Limb (tissue), 2 donors: ENCODE measurements around the gene KIAA1671.
A peak's percentile ranks its signal among the peaks of the same experiment; 100 is the strongest.

Experiments used
- DNase-seq, 2 donors: peaks; one replicate each; pipeline ENCODE4 v3.0.0-alpha.2; 2016; ENCODE audit errors: extremely low spot score in 2 of 2

The KIAA1671 gene

GRCh38 chr22:24952837-24953383 lies 394 bp downstream of the KIAA1671 start:
- DNase-seq = peak in 1 of 2 donors; percentile 40

DNA sequence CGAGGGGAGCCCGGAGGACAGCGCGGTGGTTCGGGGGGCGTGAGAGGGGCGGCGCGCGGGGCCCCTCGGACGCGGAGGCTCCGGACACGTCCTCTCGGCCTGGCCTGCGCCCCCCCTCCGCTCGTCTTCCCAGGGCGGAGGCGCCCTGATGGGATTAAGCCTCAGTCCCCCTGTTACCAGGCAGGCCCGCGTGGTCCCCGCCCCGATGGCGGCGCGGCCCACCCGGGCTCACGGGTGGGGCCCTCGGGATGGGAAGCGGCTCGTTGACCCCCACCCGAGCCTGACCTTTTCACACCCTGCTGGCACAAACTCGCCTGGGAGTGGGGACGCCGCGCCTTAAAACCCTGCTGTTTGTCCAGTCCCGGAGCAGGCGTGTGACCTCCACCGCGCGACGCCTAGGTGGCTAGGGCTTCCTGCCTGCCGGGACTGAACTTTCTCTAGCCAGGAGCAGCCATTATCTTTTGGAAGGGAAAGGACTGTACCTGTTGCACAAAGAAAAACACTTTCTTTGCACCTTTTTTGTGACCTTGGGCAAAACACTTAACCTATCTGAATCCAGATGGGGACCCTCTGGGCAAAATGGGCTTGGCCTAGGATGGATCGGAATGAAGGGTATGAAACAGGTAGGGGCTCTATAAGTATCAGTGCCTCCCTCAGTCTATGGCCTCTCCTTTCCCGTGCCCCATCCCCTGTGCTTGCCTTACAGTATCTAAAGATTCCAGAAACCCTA lies 1.0 kb downstream of the KIAA1671 start:
- peak in 1 of 2 donors; percentile 45 for DNase-seq

GRCh38 chr22:24954114-24954463 lies 1.6 kb downstream of the KIAA1671 start:
- no peak for DNase-seq

DNA sequence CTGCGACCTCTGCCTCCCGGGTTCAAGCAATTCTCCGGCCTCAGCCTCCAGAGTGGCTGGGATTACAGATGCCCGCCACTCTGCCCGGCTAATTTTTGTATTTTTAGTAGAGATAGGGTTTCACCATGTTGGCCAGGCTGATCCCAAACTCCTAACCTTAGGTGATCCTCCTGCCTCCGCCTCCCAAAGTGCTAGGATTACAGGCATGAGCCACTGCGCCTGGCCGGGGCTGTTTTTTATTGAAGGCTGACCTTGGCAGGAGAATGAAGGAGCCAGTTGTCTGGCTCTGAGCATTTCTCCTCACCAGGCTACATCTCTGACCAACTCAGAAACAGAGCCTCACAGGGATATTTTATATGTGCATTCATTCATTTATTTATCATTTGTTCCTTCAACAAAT lies 2.3 kb downstream of the KIAA1671 start:
- no peak for DNase-seq

DNA sequence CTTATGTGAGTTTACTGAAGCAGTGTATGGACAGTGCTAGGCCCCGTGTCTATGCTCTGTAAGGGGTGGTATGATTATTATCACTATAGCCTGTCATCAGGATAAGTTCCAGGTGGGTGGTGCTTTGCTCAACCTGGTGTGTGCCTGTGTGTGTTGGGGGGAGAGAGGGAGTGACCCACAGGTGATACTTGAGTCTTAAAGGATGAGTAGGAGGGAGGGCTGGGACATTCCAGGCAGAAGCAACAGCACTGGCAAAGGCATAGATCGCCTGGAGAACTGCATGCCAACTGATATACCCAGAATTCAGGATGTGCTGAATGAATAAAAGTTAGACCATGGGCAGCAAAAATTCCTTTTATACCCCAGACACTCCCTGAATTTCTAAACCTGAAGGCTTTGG lies 4.5 kb downstream of the KIAA1671 start:
- DNase-seq = no peak

GRCh38 chr22:24961217-24961844 lies 8.8 kb downstream of the KIAA1671 start:
- no peak for DNase-seq

DNA sequence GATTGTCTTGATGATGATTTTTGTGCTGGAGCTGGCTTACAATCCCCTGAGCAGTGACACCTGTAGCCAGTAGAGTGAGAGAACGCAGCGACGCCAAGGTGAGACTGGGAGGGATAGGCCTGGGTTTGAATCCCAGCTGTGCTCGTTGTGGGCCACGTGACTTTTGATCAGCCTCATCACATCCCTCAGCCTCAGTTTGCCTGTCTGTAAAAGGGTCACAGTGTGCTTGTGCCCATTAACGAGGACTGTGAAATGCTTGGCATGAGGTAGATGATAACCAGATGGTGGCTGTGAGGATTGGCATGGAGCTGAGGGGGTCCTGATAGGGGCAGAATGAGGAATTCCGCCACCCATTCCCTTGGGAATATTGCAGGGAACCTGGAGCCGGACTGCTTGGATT lies 9.6 kb downstream of the KIAA1671 start:
- DNase-seq = no peak

GRCh38 chr22:24962835-24963234 lies 10.3 kb downstream of the KIAA1671 start:
- no peak for DNase-seq

- DNase-seq = no peak
Observed at GRCh38 chr22:24964441-24964840, 11.9 kb downstream of the KIAA1671 start.

- no peak for DNase-seq
Observed at GRCh38 chr22:24965822-24966626, 13.5 kb downstream of the KIAA1671 start.

DNA sequence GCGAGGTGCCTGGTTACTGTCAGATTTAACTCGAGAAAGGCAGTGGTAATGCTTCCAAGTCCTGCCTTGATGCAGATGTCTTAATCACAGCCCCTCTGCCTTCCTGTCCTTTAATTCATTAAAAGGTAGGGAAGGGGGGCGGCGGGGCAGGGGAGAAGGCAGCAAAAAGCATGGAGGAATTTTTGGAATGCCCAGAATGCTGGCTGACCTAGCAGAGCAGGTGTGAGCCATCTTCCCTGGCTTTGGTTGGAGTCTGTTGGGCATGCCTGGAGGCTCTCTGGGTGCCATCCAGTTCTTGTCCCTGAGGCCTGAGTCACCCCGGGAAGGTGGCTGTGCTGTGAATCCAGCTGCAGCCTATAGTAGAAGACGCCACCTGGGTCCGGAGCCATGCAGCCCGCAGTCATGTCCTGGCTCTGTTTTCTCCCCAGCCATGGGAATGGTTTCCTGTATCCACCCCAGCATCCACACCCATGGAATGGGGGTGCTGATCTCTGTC lies 15.6 kb downstream of the KIAA1671 start:
- no peak for DNase-seq

- no peak for DNase-seq
Observed at GRCh38 chr22:24969560-24970301, 17.2 kb downstream of the KIAA1671 start.

GRCh38 chr22:24972369-24972768 lies 19.9 kb downstream of the KIAA1671 start:
- DNase-seq = no peak

- DNase-seq = no peak
Observed at GRCh38 chr22:24973872-24974271, 21.4 kb downstream of the KIAA1671 start.

- DNase-seq = no peak
Observed at GRCh38 chr22:24975125-24975640, 22.7 kb downstream of the KIAA1671 start.

DNA sequence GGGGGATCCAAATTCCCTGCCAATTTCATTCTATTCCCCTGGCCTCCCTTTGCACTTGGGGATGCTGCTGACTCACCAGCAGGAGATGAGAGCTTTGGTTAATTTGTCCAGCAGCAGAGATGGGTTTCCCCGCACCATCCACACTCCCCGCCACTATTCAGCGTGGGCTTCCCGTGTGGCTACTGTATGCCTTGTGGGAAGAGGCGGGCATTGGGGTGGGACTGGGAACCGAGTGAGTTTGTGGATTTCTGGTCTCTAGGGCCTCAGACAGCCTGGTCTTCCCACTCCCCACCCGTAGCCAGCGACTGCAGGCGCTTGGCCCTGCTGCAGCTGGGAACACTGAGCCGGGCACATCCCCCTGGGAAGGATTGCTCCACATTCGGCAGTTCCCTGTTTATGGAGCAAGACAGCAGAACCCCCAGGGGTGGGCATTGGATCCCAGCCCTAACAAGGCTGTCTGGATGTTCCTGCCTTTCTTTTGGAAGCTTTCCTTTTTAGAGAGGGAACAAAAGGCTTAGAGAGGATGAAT lies 23.4 kb downstream of the KIAA1671 start:
- no peak for DNase-seq

- DNase-seq = peak in 1 of 2 donors; percentile 53
Observed at GRCh38 chr22:24976442-24977218, 24.1 kb downstream of the KIAA1671 start.

GRCh38 chr22:24977370-24978221 lies 25.1 kb downstream of the KIAA1671 start:
- peak; percentile 57 to 66 for DNase-seq

DNA sequence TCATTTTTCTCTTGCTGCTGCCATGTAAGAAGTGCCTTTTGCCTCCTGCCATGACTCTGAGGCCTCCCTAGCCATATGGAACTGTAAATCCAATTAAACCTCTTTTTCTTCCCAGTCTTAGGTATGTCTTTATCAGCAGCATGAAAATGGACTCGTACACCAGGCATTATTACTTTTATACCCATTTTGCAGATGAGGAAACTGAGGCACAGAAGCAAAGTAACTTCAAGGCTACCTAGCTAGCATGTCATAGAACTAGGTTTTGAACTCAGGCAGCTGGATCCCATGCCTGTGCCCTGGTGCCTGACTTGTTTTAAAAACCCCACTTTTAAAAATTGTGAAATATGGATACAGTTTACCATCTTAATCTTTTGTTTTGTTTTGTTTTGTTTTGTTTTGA lies 25.8 kb downstream of the KIAA1671 start:
- DNase-seq = no peak
